ENCODE results near the gene IDH3A. TPM values are rescaled to one million over a fixed set of nuclear protein-coding genes. Genes with fewer than 3 reads are reported as not detected.

Gene IDH3A
- total RNA-seq, 4 donors from 2014 or later: 55.1 to 155 (median 83.3) TPM

DNA sequence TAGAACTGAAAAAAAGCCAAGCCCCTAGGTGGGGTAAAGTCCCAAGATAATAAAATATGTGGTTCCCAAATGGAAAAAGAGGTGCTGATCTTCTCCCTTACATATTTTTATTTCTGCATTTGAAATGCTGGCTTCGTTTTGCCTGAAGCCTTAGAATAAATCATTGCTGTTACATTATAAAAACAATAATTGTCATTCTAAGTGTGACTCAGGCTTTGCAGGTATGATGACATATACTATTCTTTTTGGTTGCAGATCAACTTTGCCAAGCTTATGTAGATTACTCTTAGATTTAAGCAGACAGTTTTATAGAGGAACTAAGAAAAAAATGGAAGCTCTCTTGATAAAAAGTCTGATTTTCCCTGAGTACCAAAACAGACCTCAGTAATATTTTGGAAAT lies 7.5 kb downstream of the IDH3A start:
- Histone ChIP-seq H3K4me1 (no peaks in the 10 kb centered on the region), H3K4me3 (replicated peaks in 1 of 3) (no peak overlapping the region), H3K27ac (no peak overlapping the region), H3K9me3 (no peaks in the 10 kb centered on the region), H3K36me3 (peaks cover 10 to 24% of the 10 kb centered on the region in 2 donors), H3K27me3 (no peaks in the 10 kb centered on the region)
- TF ChIP-seq POLR2A (IDR thresholded peaks at IDR 0.05): no peak
- TF ChIP-seq, protein P1, sequence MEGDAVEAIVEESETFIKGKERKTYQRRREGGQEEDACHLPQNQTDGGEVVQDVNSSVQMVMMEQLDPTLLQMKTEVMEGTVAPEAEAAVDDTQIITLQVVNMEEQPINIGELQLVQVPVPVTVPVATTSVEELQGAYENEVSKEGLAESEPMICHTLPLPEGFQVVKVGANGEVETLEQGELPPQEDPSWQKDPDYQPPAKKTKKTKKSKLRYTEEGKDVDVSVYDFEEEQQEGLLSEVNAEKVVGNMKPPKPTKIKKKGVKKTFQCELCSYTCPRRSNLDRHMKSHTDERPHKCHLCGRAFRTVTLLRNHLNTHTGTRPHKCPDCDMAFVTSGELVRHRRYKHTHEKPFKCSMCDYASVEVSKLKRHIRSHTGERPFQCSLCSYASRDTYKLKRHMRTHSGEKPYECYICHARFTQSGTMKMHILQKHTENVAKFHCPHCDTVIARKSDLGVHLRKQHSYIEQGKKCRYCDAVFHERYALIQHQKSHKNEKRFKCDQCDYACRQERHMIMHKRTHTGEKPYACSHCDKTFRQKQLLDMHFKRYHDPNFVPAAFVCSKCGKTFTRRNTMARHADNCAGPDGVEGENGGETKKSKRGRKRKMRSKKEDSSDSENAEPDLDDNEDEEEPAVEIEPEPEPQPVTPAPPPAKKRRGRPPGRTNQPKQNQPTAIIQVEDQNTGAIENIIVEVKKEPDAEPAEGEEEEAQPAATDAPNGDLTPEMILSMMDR (IDR thresholded peaks at IDR 0.05): no peak
- intact Hi-C loops (cut with DNase I): no loop called here
- 82 to 87% methylated on average over 1 of the region's 1 CpG for WGBS, 2 donors
- DNase-seq: no peak

- peaks cover 15 to 30% of the 10 kb centered on the region in 2 donors for H3K36me3 ChIP-seq
- 27 to 33% methylated on average over 2 of the region's 2 CpGs for WGBS, 2 donors
- no peaks in the 10 kb centered on the region for H3K4me1 ChIP-seq
- H3K9me3 ChIP-seq: no peaks in the 10 kb centered on the region
- no peak overlapping the region for H3K27ac ChIP-seq
- no peak for DNase-seq
- no peak overlapping the region for H3K4me3 ChIP-seq (replicated peaks in 1 of 3)
- no peaks in the 10 kb centered on the region for H3K27me3 ChIP-seq
- no peak for TF ChIP-seq POLR2A (IDR thresholded peaks at IDR 0.05)
- TF ChIP-seq, protein P1 (IDR thresholded peaks at IDR 0.05): no peak
- intact Hi-C loops (cut with DNase I): no loop called here
Measured at GRCh38 chr15:78157203-78157602, 8.0 kb downstream of the IDH3A start.

GRCh38 chr15:78159395-78159794 lies 10.2 kb downstream of the IDH3A start:
- peaks cover 23 to 50% of the 10 kb centered on the region in 2 donors for H3K36me3 ChIP-seq
- 94% methylated on average over 3 of the region's 3 CpGs for WGBS, 2 donors
- no peaks in the 10 kb centered on the region for H3K4me1 ChIP-seq
- no peak overlapping the region for H3K4me3 ChIP-seq (replicated peaks in 1 of 3)
- no peak for DNase-seq
- intact Hi-C loops (cut with DNase I): no loop called here
- no peak for TF ChIP-seq POLR2A (IDR thresholded peaks at IDR 0.05)
- TF ChIP-seq, protein P1 (IDR thresholded peaks at IDR 0.05): no peak
- no peak overlapping the region for H3K27ac ChIP-seq
- no peaks in the 10 kb centered on the region for H3K9me3 ChIP-seq
- H3K27me3 ChIP-seq: no peaks in the 10 kb centered on the region

DNA sequence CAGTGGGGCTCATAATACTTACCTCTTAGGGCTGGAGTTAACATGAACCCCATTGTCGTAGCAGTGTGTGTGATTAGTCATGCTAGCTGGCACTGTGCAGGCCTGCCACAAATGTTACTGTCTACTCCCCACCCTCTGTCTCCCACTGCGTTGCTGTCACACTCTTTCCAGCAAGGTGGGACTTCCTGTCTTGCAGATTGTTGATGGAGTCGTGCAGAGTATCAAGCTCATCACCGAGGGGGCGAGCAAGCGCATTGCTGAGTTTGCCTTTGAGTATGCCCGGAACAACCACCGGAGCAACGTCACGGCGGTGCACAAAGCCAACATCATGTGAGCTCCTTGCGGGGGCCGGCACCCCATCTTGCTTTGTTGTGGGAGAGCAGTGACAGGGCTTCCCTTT lies 12.9 kb downstream of the IDH3A start:
- 94 to 96% methylated on average over 13 of the region's 13 CpGs for WGBS, 2 donors
- Histone ChIP-seq H3K4me1 (no peaks in the 10 kb centered on the region), H3K4me3 (replicated peaks in 1 of 3) (no peak overlapping the region), H3K27ac (no peak overlapping the region), H3K36me3 (peaks cover 37 to 77% of the 10 kb centered on the region in 2 donors), H3K27me3 (no peaks in the 10 kb centered on the region), H3K9me3 (no peaks in the 10 kb centered on the region)
- no peak for DNase-seq
- TF ChIP-seq, protein P1 (IDR thresholded peaks at IDR 0.05): no peak
- no peak for TF ChIP-seq POLR2A (IDR thresholded peaks at IDR 0.05)
- intact Hi-C loops (cut with DNase I): no loop called here

DNA sequence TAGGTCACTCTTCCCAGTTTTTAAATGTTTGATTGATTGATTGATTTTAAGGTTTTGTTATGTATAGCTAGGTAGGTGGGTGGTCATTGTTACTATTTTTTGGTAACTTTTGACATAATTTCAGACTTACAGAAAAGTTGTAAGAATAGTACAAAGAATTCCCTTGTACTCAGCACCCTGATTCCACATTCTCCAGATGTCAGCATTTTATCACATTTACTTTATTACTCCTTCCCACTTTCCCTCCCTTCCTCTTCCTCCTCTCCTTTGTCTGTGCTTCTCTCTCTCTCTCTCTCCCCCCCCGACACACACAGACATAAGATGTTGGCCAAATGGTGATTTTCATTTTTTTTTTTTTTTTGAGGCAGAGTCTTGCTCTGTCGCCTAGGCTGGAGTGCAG lies 14.8 kb downstream of the IDH3A start:
- intact Hi-C loops (cut with DNase I): no loop called here
- no peak for TF ChIP-seq POLR2A (IDR thresholded peaks at IDR 0.05)
- TF ChIP-seq, protein P1 (IDR thresholded peaks at IDR 0.05): no peak
- Histone ChIP-seq H3K9me3 (no peaks in the 10 kb centered on the region), H3K27ac (no peak overlapping the region), H3K27me3 (no peaks in the 10 kb centered on the region), H3K36me3 (peaks cover 44 to 90% of the 10 kb centered on the region in 2 donors), H3K4me1 (no peaks in the 10 kb centered on the region), H3K4me3 (replicated peaks in 1 of 3) (no peak overlapping the region)
- WGBS, 2 donors: 96 to 100% methylated on average over 2 of the region's 2 CpGs
- no peak for DNase-seq

All from thyroid gland (tissue), 4 donors.